ENCODE data around the gene NUP62.

DNA sequence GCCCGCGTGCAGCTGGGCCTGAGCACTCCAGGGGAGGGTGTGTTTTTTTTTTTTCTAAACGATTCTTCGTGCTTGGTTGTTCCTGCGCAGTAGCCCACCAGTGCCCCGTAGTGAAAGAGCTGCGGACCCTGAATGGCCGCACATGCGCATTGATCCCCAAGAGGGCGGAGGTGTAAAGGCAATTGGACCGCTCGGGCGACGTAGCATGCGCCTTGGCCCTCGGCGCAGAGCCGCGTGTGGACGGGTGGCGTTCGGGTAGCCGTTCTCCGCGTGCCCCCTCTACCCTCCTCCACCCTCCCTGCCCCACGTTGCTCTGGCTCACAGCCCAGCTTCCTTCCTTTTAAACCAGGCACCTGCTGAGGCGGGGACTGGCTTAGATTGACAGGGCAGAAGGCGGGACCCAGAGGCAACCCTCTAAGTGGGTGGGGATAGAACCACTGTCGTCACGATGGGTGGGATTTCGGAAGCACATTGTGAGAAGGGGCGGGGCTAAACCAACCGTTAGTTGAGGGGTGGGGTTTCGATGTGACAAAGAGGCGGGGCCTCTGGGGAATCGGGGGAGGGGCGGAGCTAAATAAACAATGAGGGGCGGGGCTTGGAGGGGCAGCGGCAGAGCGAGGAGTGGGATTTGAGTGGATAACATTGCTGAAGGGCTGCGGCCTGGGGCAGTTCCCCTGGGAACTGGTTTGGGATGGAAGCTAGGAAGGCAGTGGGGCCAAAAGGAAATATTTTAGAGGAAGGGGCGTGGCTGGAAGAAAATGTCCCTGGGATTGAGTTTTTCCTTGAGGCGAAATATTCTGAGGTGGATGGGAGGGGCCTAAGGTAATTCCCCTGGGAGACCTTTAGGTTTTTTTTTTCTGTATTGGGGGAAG lies 543 bp upstream of the NUP62 start:
- TF ChIP-seq POLR2A (IDR thresholded peaks at IDR 0.05), result peak; percentile 68
- TF ChIP-seq, protein P1, sequence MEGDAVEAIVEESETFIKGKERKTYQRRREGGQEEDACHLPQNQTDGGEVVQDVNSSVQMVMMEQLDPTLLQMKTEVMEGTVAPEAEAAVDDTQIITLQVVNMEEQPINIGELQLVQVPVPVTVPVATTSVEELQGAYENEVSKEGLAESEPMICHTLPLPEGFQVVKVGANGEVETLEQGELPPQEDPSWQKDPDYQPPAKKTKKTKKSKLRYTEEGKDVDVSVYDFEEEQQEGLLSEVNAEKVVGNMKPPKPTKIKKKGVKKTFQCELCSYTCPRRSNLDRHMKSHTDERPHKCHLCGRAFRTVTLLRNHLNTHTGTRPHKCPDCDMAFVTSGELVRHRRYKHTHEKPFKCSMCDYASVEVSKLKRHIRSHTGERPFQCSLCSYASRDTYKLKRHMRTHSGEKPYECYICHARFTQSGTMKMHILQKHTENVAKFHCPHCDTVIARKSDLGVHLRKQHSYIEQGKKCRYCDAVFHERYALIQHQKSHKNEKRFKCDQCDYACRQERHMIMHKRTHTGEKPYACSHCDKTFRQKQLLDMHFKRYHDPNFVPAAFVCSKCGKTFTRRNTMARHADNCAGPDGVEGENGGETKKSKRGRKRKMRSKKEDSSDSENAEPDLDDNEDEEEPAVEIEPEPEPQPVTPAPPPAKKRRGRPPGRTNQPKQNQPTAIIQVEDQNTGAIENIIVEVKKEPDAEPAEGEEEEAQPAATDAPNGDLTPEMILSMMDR (IDR thresholded peaks at IDR 0.05), result peak in 1 of 4 donors; percentile 5

Data from right lobe of liver (tissue), 4 donors.